ENCODE measurements around the gene SLCO1B3. TPM values are rescaled to one million over a fixed set of nuclear protein-coding genes. Genes with fewer than 3 reads are reported as not detected.

SLCO1B3 gene
- total and polyA plus RNA-seq, 2 of the 4 experiments (the other 2 are of a cell fraction) = not detected

DNA sequence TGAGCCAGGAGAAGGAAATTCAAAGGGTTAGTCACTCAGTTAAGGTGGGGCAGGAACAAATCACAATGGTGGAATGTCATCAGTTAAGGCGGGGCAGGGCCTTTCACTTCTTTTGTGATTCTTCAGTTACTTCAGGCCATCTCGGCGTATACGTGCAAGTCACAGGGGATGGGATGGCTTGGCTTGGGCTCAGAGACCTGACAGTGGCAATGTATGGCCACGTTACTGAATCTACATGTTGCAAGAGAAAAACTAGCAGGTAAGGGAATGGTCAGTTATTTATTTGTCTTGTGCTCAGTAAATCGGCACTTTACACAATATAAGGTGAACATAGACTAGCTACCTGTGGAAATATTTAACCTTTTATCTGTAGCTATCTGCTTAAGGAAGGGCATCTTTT lies 11.9 kb downstream of the SLCO1B3 start:
- Histone ChIP-seq H3K23ac (ENCODE audit: low read depth, low read length) (no peak overlapping the region), H4K91ac (ENCODE audit: insufficient read depth, low read depth, low read length) (no peak overlapping the region), H2AK9ac (replicated peaks; ENCODE audit: low read depth, low read length, poor library complexity) (no peak overlapping the region), H3K9me3 (ENCODE audit: control insufficient read depth, insufficient read depth, low read length) (no peaks in the 10 kb centered on the region), H3K79me1 (ENCODE audit: low read depth in 1 of 2, low read length in 2 of 2) (no peaks in the 10 kb centered on the region), H3K36me3 (ENCODE audit: control insufficient read depth, insufficient read depth, low read length) (no peaks in the 10 kb centered on the region), H3K4me1 (ENCODE audit: control insufficient read depth, insufficient read depth, low read length) (no peaks in the 10 kb centered on the region), H4K8ac (ENCODE audit: low read depth in 2 of 2, low read length in 2 of 2) (no peak overlapping the region), H2BK20ac (ENCODE audit: low read depth, low read length) (no peak overlapping the region), H3K27me3 (ENCODE audit: control insufficient read depth, insufficient read depth, low read length) (no peaks in the 10 kb centered on the region), H2AFZ (replicated peaks; ENCODE audit: low read length, poor library complexity) (no peak overlapping the region), H2AK5ac (ENCODE audit: low read depth, low read length) (no peak overlapping the region), H3K56ac (ENCODE audit: extremely low read depth, insufficient read depth, low read length) (no peak overlapping the region), H3K27ac (ENCODE audit: insufficient read depth, low read length) (no peak overlapping the region), H3K4me3 (ENCODE audit: insufficient read depth, low read depth, low read length) (no peak overlapping the region), H2BK15ac (ENCODE audit: low read depth, low read length) (no peak overlapping the region), H2BK120ac (ENCODE audit: low read depth, low read length) (no peak overlapping the region), H2BK5ac (ENCODE audit: low read depth, low read length, poor library complexity, severe bottlenecking) (no peak overlapping the region), H3K18ac (ENCODE audit: low read depth, low read length) (no peak overlapping the region), H3K14ac (replicated peaks; ENCODE audit: low read depth, low read length) (no peak overlapping the region), H3K4ac (ENCODE audit: low read depth, low read length) (no peak overlapping the region), H3K9me1 (ENCODE audit: insufficient read depth, low read length) (no peaks in the 10 kb centered on the region), H4K5ac (ENCODE audit: low read depth, low read length) (no peak overlapping the region), H3K9ac (ENCODE audit: low read depth, low read length) (no peak overlapping the region), H4K20me1 (ENCODE audit: insufficient read depth, low read length) (no peaks in the 10 kb centered on the region), H3K4me2 (ENCODE audit: low read depth, low read length) (no peak overlapping the region)
- no peak for TF ChIP-seq NFE2L2 (IDR thresholded peaks at IDR 0.05; ENCODE audit: low read depth, low read length)
- no peak for TF ChIP-seq CHD1 (IDR thresholded peaks at IDR 0.05; ENCODE audit: low read depth, low read length)
- TF ChIP-seq, protein P1, sequence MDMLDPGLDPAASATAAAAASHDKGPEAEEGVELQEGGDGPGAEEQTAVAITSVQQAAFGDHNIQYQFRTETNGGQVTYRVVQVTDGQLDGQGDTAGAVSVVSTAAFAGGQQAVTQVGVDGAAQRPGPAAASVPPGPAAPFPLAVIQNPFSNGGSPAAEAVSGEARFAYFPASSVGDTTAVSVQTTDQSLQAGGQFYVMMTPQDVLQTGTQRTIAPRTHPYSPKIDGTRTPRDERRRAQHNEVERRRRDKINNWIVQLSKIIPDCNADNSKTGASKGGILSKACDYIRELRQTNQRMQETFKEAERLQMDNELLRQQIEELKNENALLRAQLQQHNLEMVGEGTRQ (IDR thresholded peaks at IDR 0.05; ENCODE audit: low read depth, low read length) = no peak
- no peak for TF ChIP-seq RFX5 (IDR thresholded peaks at IDR 0.05; ENCODE audit: low read depth, low read length)
- TF ChIP-seq FOS (IDR thresholded peaks at IDR 0.05; ENCODE audit: low read depth, low read length) = no peak
- TF ChIP-seq SMC3 (IDR thresholded peaks at IDR 0.05; ENCODE audit: low read depth, low read length) = no peak
- TF ChIP-seq MXI1 (IDR thresholded peaks at IDR 0.05; ENCODE audit: borderline replicate concordance, low read depth, low read length) = no peak
- no peak for TF ChIP-seq MAZ (IDR thresholded peaks at IDR 0.05; ENCODE audit: borderline replicate concordance, low read depth, low read length)
- intact Hi-C loops (cut with micrococcal nuclease) = no loop called here
- no peak for ATAC-seq (ENCODE audit: low read depth)
- dilution Hi-C loops (cut with HindIII; ENCODE audit: low sequenced_read_pairs, unreplicated experiment) = no loop called here
- ChIA-PET CTCF (no interaction called here), POLR2A (ENCODE audit: unreplicated experiment) (no interaction called here)
- DNase-seq = no peak
- no TSS peak for BruUV-seq (replicated peaks)
- 91% methylated on average over 4 of the region's 6 CpGs; no CpG with 5 or more reads in 1 of the 2 experiments for WGBS, 2 experiments (ENCODE audit: extremely low coverage in 2 of 2, insufficient read length in 1 of 2)
- in situ Hi-C loops (cut with MboI; ENCODE audit: low sequenced_read_pairs) = no loop called here
